Mammary epithelial cell (primary cell): ENCODE results near the gene RNF144B.
"Not testable (repeated sequence)": the region's sequence is repeated elsewhere in the genome, so short reads cannot be mapped to it uniquely, and the experiment has no call there.

Experiments
- EZH2 ChIP-seq: IDR thresholded peaks from 2 replicates; pipeline ENCODE4 v1.6.1; 2012; ENCODE audit warnings: low read length, inconsistent platforms, borderline replicate concordance
- TF ChIP-seq, protein P1 (sequence below), 2 donors: IDR thresholded peaks in 1 of 2; conservative IDR thresholded peaks in 1 of 2; 2 replicates each; pipeline ENCODE4 v1.5.1; 2011 to 2012; ENCODE audit warnings: inconsistent platforms in 2 of 2, low read length in 2 of 2, mild to moderate bottlenecking in 2 of 2, control low read depth in 1 of 2, low read depth in 1 of 2; ENCODE audit not compliant: insufficient read depth in 1 of 2; ENCODE audit errors: extremely low read depth in 1 of 2

DNA sequence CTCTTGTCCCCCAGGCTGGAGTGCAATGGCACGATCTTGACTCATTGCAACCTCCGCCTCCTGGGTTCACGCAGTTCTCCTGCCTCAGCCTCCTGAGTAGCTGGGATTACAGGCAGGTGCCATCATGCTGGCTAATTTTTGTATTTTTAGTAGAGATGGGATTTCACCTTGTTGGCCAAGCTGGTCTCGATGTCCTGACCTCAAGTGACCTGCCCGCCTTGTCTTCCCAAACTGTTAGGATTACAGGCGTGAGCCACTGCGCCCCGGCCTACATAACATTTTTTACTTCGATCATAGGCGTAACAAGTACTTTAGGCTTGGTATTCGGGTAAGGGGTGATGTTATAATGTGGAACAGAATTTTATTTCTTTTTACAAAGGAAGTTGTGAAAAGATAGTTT lies 22.5 kb downstream of the RNF144B start:
- TF ChIP-seq, protein P1, sequence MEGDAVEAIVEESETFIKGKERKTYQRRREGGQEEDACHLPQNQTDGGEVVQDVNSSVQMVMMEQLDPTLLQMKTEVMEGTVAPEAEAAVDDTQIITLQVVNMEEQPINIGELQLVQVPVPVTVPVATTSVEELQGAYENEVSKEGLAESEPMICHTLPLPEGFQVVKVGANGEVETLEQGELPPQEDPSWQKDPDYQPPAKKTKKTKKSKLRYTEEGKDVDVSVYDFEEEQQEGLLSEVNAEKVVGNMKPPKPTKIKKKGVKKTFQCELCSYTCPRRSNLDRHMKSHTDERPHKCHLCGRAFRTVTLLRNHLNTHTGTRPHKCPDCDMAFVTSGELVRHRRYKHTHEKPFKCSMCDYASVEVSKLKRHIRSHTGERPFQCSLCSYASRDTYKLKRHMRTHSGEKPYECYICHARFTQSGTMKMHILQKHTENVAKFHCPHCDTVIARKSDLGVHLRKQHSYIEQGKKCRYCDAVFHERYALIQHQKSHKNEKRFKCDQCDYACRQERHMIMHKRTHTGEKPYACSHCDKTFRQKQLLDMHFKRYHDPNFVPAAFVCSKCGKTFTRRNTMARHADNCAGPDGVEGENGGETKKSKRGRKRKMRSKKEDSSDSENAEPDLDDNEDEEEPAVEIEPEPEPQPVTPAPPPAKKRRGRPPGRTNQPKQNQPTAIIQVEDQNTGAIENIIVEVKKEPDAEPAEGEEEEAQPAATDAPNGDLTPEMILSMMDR (conservative IDR thresholded peaks at IDR 0.05 in 1 of 2, IDR thresholded peaks at IDR 0.05 in 1 of 2; ENCODE audit: extremely low read depth in 1 of 2, insufficient read depth in 1 of 2, low read depth in 1 of 2, low read length in 2 of 2), result not testable (repeated sequence)
- not testable (repeated sequence) for TF ChIP-seq EZH2
